Measurements from ENCODE around the gene TRPT1.
"Not testable (repeated sequence)": the region's sequence is repeated elsewhere in the genome, so short reads cannot be mapped to it uniquely, and the experiment has no call there.

TRPT1 gene

GRCh38 chr11:64247729-64248531, 21.9 kb upstream of the TRPT1 start:
- peaks cover 35% of the 10 kb centered on the region for H3K4me1 ChIP-seq (ENCODE audit: insufficient read depth, low read length)
- peaks cover 13% of the 10 kb centered on the region for H3K36me3 ChIP-seq (ENCODE audit: insufficient read depth, low read length)
- H3K4me3 ChIP-seq (ENCODE audit: low read depth in 1 of 2, low read length in 2 of 2) = peak overlapping the region; percentile 66 to 100
- no peak overlapping the region for H3K9ac ChIP-seq (ENCODE audit: low read length)
- H3K27me3 ChIP-seq (ENCODE audit: control insufficient read depth in 1 of 2, insufficient read depth in 2 of 2, low read length in 2 of 2) = no peaks in the 10 kb centered on the region
- no peaks in the 10 kb centered on the region for H3K9me3 ChIP-seq (ENCODE audit: low read length)
- peak overlapping the region; percentile 85 for H3K27ac ChIP-seq (ENCODE audit: low read depth, low read length)

DNA sequence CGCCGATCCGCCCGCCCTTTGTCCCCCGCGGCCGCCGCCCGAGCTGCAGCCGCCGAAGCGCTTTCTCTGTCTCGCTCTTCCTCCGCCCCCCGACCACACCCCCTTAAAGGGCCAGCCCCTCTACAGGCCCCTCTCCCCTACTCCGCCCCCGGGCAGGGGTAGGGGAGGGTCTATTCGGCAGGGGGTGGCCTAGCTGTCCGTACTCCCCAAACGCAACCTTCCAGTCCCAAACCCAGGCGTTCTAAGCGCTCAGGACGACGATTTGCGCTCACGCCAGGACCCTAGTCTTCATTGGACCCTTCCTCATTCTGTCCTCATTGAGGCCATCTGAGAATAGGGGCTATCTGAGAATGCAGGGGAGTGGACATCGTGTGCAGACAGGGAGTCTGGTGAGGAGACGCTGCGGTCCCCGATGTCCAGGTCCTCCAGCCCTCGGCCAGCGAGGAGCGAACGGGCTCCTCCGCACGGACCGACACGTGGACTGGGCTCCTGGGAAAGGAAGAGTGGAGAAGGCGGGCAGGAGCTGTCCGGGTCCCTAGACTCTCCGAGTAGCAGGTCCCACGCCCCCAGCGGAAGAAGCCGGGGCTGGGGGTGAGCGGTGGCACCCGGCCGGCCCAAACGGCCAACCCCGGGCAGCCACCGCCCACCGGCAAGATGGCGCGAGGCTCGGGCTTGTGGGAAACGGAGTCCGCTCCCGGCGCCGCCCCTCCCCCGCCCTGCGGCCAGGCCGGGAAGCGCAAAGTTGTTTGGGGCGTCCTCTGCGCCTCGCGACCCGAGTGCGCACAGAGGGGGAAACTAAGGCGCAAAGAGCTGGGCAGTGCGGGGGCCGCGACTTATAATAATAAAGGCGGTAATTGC, 21.1 kb upstream of the TRPT1 start, which contains the start of gene PPP1R14B:
TSS of gene PPP1R14B (minus strand) at position 73 of the 858 bp plus-strand sequence. CDS start 270 bp downstream, outside the sequence.
- H3K27ac ChIP-seq (ENCODE audit: low read depth, low read length) = peak within 1 kb of the TSS; percentile 86
- H3K36me3 ChIP-seq (ENCODE audit: insufficient read depth, low read length) = peaks cover 13% of the 10 kb centered on the region
- H3K9ac ChIP-seq (ENCODE audit: low read length) = peak within 1 kb of the TSS; percentile 84
- no peaks in the 10 kb centered on the region for H3K9me3 ChIP-seq (ENCODE audit: low read length)
- H3K4me1 ChIP-seq (ENCODE audit: insufficient read depth, low read length) = peaks cover 27% of the 10 kb centered on the region
- peak within 1 kb of the TSS; percentile 72 to 100 for H3K4me3 ChIP-seq (ENCODE audit: low read depth in 1 of 2, low read length in 2 of 2)
- no peaks in the 10 kb centered on the region for H3K27me3 ChIP-seq (ENCODE audit: control insufficient read depth in 1 of 2, insufficient read depth in 2 of 2, low read length in 2 of 2)

DNA sequence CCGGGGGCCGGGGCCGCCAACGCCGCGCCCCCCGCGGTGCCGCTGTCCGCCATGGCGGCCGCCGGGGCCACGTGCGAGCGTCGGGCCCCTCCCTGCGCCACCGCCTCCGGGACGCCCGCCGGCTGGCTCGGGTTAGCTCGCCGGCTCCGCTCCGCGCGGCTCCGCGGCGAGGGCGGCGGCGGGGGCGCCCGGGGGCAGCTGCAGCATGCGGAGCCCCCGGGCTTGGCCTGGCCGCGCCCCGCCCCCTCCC, 20.6 kb upstream of the TRPT1 start:
- Histone ChIP-seq H3K4me1 (ENCODE audit: insufficient read depth, low read length) (peaks cover 23% of the 10 kb centered on the region), H3K36me3 (ENCODE audit: insufficient read depth, low read length) (peaks cover 13% of the 10 kb centered on the region)
- H3K27ac ChIP-seq (ENCODE audit: low read depth, low read length); H3K9ac ChIP-seq (ENCODE audit: low read length); H3K4me3 ChIP-seq (ENCODE audit: low read depth in 1 of 2, low read length in 2 of 2); H3K27me3 ChIP-seq (ENCODE audit: control insufficient read depth in 1 of 2, insufficient read depth in 2 of 2, low read length in 2 of 2); H3K9me3 ChIP-seq (ENCODE audit: low read length): not testable (repeated sequence)

- Histone ChIP-seq H3K4me1 (ENCODE audit: insufficient read depth, low read length) (peaks cover 23% of the 10 kb centered on the region), H3K4me3 (ENCODE audit: low read depth in 1 of 2, low read length in 2 of 2) (peak overlapping the region; percentile 68 to 72), H3K27me3 (ENCODE audit: control insufficient read depth in 1 of 2, insufficient read depth in 2 of 2, low read length in 2 of 2) (no peaks in the 10 kb centered on the region), H3K36me3 (ENCODE audit: insufficient read depth, low read length) (peaks cover 13% of the 10 kb centered on the region), H3K9ac (ENCODE audit: low read length) (peak overlapping the region; percentile 61), H3K27ac (ENCODE audit: low read depth, low read length) (peak overlapping the region; percentile 86), H3K9me3 (ENCODE audit: low read length) (no peaks in the 10 kb centered on the region)
Measured at GRCh38 chr11:64245797-64246620, 20.0 kb upstream of the TRPT1 start.

GRCh38 chr11:64245401-64245796, 19.4 kb upstream of the TRPT1 start:
- Histone ChIP-seq H3K27me3 (ENCODE audit: control insufficient read depth in 1 of 2, insufficient read depth in 2 of 2, low read length in 2 of 2) (no peaks in the 10 kb centered on the region), H3K9ac (ENCODE audit: low read length) (peak overlapping the region; percentile 61), H3K4me1 (ENCODE audit: insufficient read depth, low read length) (peaks cover 20% of the 10 kb centered on the region)

GRCh38 chr11:64244966-64245365, 19.0 kb upstream of the TRPT1 start:
- Histone ChIP-seq H3K27ac (ENCODE audit: low read depth, low read length) (peak overlapping the region; percentile 86), H3K36me3 (ENCODE audit: insufficient read depth, low read length) (peaks cover 13% of the 10 kb centered on the region), H3K9ac (ENCODE audit: low read length) (peak overlapping the region; percentile 61), H3K9me3 (ENCODE audit: low read length) (no peaks in the 10 kb centered on the region), H3K27me3 (ENCODE audit: control insufficient read depth in 1 of 2, insufficient read depth in 2 of 2, low read length in 2 of 2) (no peaks in the 10 kb centered on the region), H3K4me3 (ENCODE audit: low read depth in 1 of 2, low read length in 2 of 2) (peak overlapping the region in 1 of 2 donors; percentile 68), H3K4me1 (ENCODE audit: insufficient read depth, low read length) (peaks cover 23% of the 10 kb centered on the region)

More at GRCh38 chr11:64245401-64245796, 19.4 kb upstream of the TRPT1 start:
- Histone ChIP-seq H3K36me3 (ENCODE audit: insufficient read depth, low read length) (peaks cover 13% of the 10 kb centered on the region), H3K27ac (ENCODE audit: low read depth, low read length) (peak overlapping the region; percentile 86), H3K9me3 (ENCODE audit: low read length) (no peaks in the 10 kb centered on the region), H3K4me3 (ENCODE audit: low read depth in 1 of 2, low read length in 2 of 2) (peak overlapping the region; percentile 68 to 72)

DNA sequence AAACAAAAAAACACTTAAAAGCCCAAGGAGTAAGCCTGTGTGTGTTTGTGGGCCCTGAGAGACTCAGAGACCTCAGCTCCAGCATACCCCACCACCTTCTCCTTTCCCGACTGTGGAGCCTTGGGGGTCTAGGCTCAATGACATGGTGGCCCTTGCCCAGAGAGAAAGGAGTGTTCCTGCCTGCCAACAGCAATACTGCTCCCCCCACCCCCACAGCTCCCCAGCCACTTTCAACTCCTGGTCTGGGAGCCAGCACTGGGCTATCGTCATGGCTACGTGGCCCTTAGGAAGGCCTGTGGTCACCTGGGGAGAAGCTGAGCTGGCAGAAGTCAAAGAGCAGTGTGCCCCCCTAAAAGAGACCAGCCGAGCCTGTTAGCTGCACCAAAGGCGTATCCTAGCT, 18.1 kb upstream of the TRPT1 start:
- Histone ChIP-seq H3K9ac (ENCODE audit: low read length) (no peak overlapping the region), H3K27ac (ENCODE audit: low read depth, low read length) (no peak overlapping the region)

GRCh38 chr11:64243236-64243854, 17.4 kb upstream of the TRPT1 start:
- H3K36me3 ChIP-seq (ENCODE audit: insufficient read depth, low read length) = peaks cover 21% of the 10 kb centered on the region
- no peak overlapping the region for H3K9ac ChIP-seq (ENCODE audit: low read length)
- H3K27ac ChIP-seq (ENCODE audit: low read depth, low read length) = no peak overlapping the region
- H3K9me3 ChIP-seq (ENCODE audit: low read length) = no peaks in the 10 kb centered on the region
- peaks cover 27% of the 10 kb centered on the region for H3K4me1 ChIP-seq (ENCODE audit: insufficient read depth, low read length)
- H3K27me3 ChIP-seq (ENCODE audit: control insufficient read depth in 1 of 2, insufficient read depth in 2 of 2, low read length in 2 of 2) = no peaks in the 10 kb centered on the region
- no peak overlapping the region for H3K4me3 ChIP-seq (ENCODE audit: low read depth in 1 of 2, low read length in 2 of 2)

More for the DNA sequence above, 18.1 kb upstream of the TRPT1 start:
- peaks cover 14% of the 10 kb centered on the region for H3K36me3 ChIP-seq (ENCODE audit: insufficient read depth, low read length)
- H3K27me3 ChIP-seq (ENCODE audit: control insufficient read depth in 1 of 2, insufficient read depth in 2 of 2, low read length in 2 of 2) = no peaks in the 10 kb centered on the region
- H3K9me3 ChIP-seq (ENCODE audit: low read length) = no peaks in the 10 kb centered on the region
- no peak overlapping the region for H3K4me3 ChIP-seq (ENCODE audit: low read depth in 1 of 2, low read length in 2 of 2)
- H3K4me1 ChIP-seq (ENCODE audit: insufficient read depth, low read length) = peaks cover 27% of the 10 kb centered on the region

DNA sequence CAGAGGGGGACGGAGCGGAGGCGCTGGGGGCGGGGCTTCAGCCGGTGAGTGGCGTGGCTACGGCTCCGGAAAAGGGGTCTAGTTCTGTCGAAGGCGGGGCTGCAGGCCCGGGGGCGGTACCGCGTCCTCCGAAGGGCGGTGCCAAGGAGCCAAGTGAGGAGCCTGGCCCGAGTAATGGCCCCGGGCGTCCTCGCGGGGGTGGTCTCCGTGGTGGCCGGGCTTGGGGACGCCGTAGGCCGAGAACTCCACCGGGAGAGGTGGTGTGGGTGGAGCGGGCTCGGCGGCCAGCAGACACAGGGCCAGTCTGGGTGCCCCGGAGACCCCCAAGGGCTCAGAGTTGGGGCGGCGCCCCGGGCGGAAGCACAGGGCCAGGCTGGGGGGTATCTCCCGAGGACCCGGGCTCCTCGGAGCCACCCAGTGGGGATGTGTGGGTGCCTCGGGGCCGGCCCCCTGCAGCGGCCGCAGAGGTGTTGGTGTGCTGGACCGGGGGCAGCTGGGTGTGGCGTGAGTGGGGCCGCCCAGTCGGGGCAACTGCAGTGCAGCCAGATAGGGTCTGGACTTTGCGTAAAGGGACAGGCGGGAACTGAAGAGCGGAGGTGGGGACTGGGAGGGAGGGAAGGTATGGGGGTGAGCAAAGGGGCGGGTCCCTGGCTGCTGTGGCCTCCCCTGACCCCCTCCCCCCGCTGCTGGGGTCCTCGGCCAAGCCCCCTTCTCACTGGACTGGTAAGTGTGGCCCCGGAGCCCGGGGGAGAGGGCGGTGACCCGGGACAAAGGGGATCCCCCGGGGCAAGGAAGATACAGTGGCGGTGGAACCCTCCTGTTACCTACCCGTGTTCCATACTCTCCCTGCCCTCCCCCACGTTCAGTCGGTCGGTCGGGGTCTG, 15.7 kb upstream of the TRPT1 start:
- Histone ChIP-seq H3K36me3 (ENCODE audit: insufficient read depth, low read length) (peaks cover 33% of the 10 kb centered on the region), H3K4me3 (ENCODE audit: low read depth in 1 of 2, low read length in 2 of 2) (peak overlapping the region; percentile 74 to 77), H3K27ac (ENCODE audit: low read depth, low read length) (peak overlapping the region; percentile 94), H3K9ac (ENCODE audit: low read length) (peak overlapping the region; percentile 30), H3K9me3 (ENCODE audit: low read length) (no peaks in the 10 kb centered on the region), H3K27me3 (ENCODE audit: control insufficient read depth in 1 of 2, insufficient read depth in 2 of 2, low read length in 2 of 2) (no peaks in the 10 kb centered on the region), H3K4me1 (ENCODE audit: insufficient read depth, low read length) (peaks cover 19% of the 10 kb centered on the region)

DNA sequence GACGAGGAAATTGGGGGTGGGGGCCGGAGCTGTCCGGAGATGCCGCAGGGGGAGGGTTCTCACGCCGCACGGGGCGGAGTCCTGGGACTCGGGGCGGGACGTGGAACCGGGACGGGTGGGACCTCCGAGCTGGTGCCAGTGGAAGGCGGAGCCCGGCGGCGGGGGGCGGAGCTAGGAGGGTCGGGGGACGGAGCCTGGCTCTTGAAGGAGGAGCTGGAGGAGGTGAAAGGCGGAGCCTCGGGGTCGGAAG, 15.2 kb upstream of the TRPT1 start:
- Histone ChIP-seq H3K36me3 (ENCODE audit: insufficient read depth, low read length) (peaks cover 33% of the 10 kb centered on the region), H3K4me3 (ENCODE audit: low read depth in 1 of 2, low read length in 2 of 2) (peak overlapping the region; percentile 67 to 77), H3K27me3 (ENCODE audit: control insufficient read depth in 1 of 2, insufficient read depth in 2 of 2, low read length in 2 of 2) (no peaks in the 10 kb centered on the region), H3K9ac (ENCODE audit: low read length) (no peak overlapping the region), H3K4me1 (ENCODE audit: insufficient read depth, low read length) (peaks cover 19% of the 10 kb centered on the region), H3K9me3 (ENCODE audit: low read length) (no peaks in the 10 kb centered on the region), H3K27ac (ENCODE audit: low read depth, low read length) (peak overlapping the region; percentile 88)
